ENCODE measurements around the gene ADARB2.
"Not testable (repeated sequence)": the region's sequence is repeated elsewhere in the genome, so short reads cannot be mapped to it uniquely, and the experiment has no call there.

Gene ADARB2

GRCh38 chr10:1549591-1550290 is 187.6 kb downstream of the ADARB2 start:
- Mint-ChIP-seq H3K4me3 (no peak overlapping the region), H3K36me3 (peaks cover 5% of the 10 kb centered on the region), H3K27me3 (no peaks in the 10 kb centered on the region), H3K9me3 (peaks cover 6% of the 10 kb centered on the region), H3K27ac (no peak overlapping the region), H3K4me1 (peaks cover 17% of the 10 kb centered on the region)
- DNase-seq (ENCODE audit: low spot score in 2 of 2) (no peak), ATAC-seq (ENCODE audit: low read depth) (no peak)

- DNase-seq (ENCODE audit: low spot score in 2 of 2) (no peak), ATAC-seq (ENCODE audit: low read depth) (peak; percentile 60)
- Mint-ChIP-seq H3K27me3 (no peaks in the 10 kb centered on the region), H3K9me3 (peaks cover 6% of the 10 kb centered on the region), H3K4me3 (no peak overlapping the region), H3K4me1 (peaks cover 17% of the 10 kb centered on the region), H3K36me3 (peaks cover 5% of the 10 kb centered on the region), H3K27ac (no peak overlapping the region)
Measured at GRCh38 chr10:1548596-1548995, 188.7 kb downstream of the ADARB2 start.

GRCh38 chr10:1548146-1548545 is 189.2 kb downstream of the ADARB2 start:
- H3K4me1 Mint-ChIP-seq: peaks cover 17% of the 10 kb centered on the region
- no peaks in the 10 kb centered on the region for H3K27me3 Mint-ChIP-seq
- H3K9me3 Mint-ChIP-seq: peaks cover 6% of the 10 kb centered on the region
- H3K4me3 Mint-ChIP-seq: no peak overlapping the region
- peaks cover 5% of the 10 kb centered on the region for H3K36me3 Mint-ChIP-seq
- ATAC-seq (ENCODE audit: low read depth): no peak
- no peak for DNase-seq (ENCODE audit: low spot score in 2 of 2)
- H3K27ac Mint-ChIP-seq: no peak overlapping the region

DNA sequence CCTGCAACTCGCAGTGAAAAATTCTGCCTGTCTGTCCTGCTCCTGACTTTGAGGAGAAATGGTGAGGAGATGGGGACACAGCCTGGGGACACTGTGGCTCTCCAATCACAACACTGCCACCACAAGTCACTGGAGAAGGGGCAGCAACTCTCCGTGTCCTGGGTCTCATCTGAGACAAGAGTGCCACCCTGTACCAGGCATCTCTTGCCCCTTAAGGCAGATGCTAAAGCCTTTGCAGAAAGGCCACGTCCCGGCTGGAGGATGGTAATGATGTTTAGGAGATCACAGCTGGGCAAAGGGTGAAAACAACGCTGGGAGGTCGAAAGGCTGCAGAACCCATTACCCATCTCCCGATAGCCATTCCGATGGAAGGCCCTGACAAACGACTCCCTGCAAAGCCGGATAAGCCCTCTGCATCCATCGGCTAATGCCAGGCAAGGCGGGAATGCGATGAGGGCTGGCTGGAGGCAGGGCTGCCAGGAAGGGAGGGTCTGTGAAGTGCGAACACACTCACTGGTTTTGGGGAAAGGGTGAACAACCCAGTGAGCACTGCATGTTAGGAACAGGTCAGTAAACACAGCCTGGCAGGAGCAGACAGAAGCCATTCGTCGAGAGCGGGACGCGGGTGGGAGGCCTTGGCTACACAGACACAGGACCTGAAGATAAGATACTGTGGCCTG is 190.8 kb downstream of the ADARB2 start:
- Mint-ChIP-seq H3K4me3 (no peak overlapping the region), H3K36me3 (peaks cover 5% of the 10 kb centered on the region), H3K4me1 (peaks cover 17% of the 10 kb centered on the region), H3K27me3 (no peaks in the 10 kb centered on the region), H3K27ac (no peak overlapping the region), H3K9me3 (peaks cover 6% of the 10 kb centered on the region)
- ATAC-seq (ENCODE audit: low read depth): no peak
- no peak for DNase-seq (ENCODE audit: low spot score in 2 of 2)

DNA sequence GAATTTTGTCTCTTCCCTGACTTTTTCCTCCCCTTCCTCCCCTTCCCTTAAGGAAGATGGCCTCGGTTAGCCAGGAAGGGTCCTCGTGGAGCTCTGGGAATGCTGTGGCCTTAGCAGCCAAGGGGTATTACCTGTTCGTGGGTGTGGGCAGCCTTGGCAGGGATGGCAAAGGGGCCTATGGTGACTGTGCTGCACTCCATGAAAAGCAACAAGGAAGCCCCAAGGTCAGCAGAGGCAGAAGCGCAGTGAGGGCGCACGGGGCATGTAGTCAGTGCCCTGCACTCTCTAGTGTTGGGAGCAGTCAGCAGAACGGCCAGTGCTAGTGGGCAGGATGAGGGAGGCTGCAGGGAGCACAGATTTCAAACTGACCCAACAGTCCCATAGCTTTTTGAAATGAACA is 191.8 kb downstream of the ADARB2 start:
- Mint-ChIP-seq H3K4me1 (peaks cover 17% of the 10 kb centered on the region), H3K9me3 (peaks cover 6% of the 10 kb centered on the region), H3K27ac (no peak overlapping the region), H3K4me3 (no peak overlapping the region), H3K36me3 (peaks cover 5% of the 10 kb centered on the region), H3K27me3 (no peaks in the 10 kb centered on the region)
- ATAC-seq (ENCODE audit: low read depth): no peak
- DNase-seq (ENCODE audit: low spot score in 2 of 2): no peak

- ATAC-seq (ENCODE audit: low read depth): no peak
- H3K27ac Mint-ChIP-seq: no peak overlapping the region
- no peak overlapping the region for H3K4me3 Mint-ChIP-seq
- peaks cover 5% of the 10 kb centered on the region for H3K36me3 Mint-ChIP-seq
- H3K9me3 Mint-ChIP-seq: peaks cover 6% of the 10 kb centered on the region
- peaks cover 17% of the 10 kb centered on the region for H3K4me1 Mint-ChIP-seq
- no peak for DNase-seq (ENCODE audit: low spot score in 2 of 2)
- H3K27me3 Mint-ChIP-seq: no peaks in the 10 kb centered on the region
Measured at GRCh38 chr10:1544929-1545328, 192.4 kb downstream of the ADARB2 start.

GRCh38 chr10:1544209-1544673 is 193.1 kb downstream of the ADARB2 start:
- H3K4me3 Mint-ChIP-seq: no peak overlapping the region
- peaks cover 5% of the 10 kb centered on the region for H3K36me3 Mint-ChIP-seq
- H3K9me3 Mint-ChIP-seq: peaks cover 6% of the 10 kb centered on the region
- H3K27ac Mint-ChIP-seq: no peak overlapping the region
- peaks cover 19% of the 10 kb centered on the region for H3K4me1 Mint-ChIP-seq
- ATAC-seq (ENCODE audit: low read depth) (no peak), DNase-seq (ENCODE audit: low spot score in 2 of 2) (no peak)
- no peaks in the 10 kb centered on the region for H3K27me3 Mint-ChIP-seq

GRCh38 chr10:1543596-1543995 is 193.7 kb downstream of the ADARB2 start:
- Mint-ChIP-seq H3K27me3 (no peaks in the 10 kb centered on the region), H3K4me1 (peaks cover 16% of the 10 kb centered on the region), H3K4me3 (no peak overlapping the region), H3K27ac (no peak overlapping the region), H3K9me3 (peaks cover 3% of the 10 kb centered on the region), H3K36me3 (peaks cover 4% of the 10 kb centered on the region)
- DNase-seq (ENCODE audit: low spot score in 2 of 2) (no peak), ATAC-seq (ENCODE audit: low read depth) (no peak)

- no peak for DNase-seq (ENCODE audit: low spot score in 2 of 2)
- Mint-ChIP-seq H3K36me3 (peaks cover 1% of the 10 kb centered on the region), H3K27ac (no peak overlapping the region), H3K4me3 (no peak overlapping the region), H3K9me3 (no peaks in the 10 kb centered on the region), H3K4me1 (peaks cover 12% of the 10 kb centered on the region), H3K27me3 (no peaks in the 10 kb centered on the region)
- ATAC-seq (ENCODE audit: low read depth): no peak
Measured at GRCh38 chr10:1542941-1543340, 194.4 kb downstream of the ADARB2 start.

GRCh38 chr10:1540144-1540543 is 197.2 kb downstream of the ADARB2 start:
- H3K27ac Mint-ChIP-seq: no peak overlapping the region
- DNase-seq (ENCODE audit: low spot score in 2 of 2) (no peak), ATAC-seq (ENCODE audit: low read depth) (no peak)
- peaks cover 5% of the 10 kb centered on the region for H3K4me1 Mint-ChIP-seq
- H3K27me3 Mint-ChIP-seq: no peaks in the 10 kb centered on the region
- H3K9me3 Mint-ChIP-seq: no peaks in the 10 kb centered on the region
- no peaks in the 10 kb centered on the region for H3K36me3 Mint-ChIP-seq
- H3K4me3 Mint-ChIP-seq: no peak overlapping the region

DNA sequence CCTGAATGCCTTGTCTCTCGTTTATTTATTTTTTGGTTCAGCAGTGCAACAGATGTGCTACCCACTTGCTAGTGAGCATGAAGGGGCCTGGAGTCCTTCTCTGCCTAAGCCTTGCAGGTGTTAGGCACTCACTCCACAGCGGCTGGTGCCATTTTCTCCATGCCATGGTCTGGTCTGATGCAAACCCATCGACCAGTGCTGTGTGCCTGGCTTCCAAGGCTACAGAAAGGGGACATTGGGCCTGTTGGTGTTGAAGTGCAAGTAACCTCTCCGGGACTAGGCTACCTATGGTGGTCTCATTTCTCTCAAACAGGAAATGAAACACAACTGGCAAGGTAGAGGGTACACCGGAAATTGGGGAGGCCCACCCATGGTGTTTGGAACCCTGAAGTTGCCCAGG is 198.1 kb downstream of the ADARB2 start:
- ATAC-seq (ENCODE audit: low read depth) (no peak), DNase-seq (ENCODE audit: low spot score in 2 of 2) (no peak)
- peaks cover 2% of the 10 kb centered on the region for H3K27me3 Mint-ChIP-seq
- H3K9me3 Mint-ChIP-seq: no peaks in the 10 kb centered on the region
- peaks cover 2% of the 10 kb centered on the region for H3K4me1 Mint-ChIP-seq
- H3K36me3 Mint-ChIP-seq: no peaks in the 10 kb centered on the region
- H3K27ac Mint-ChIP-seq: no peak overlapping the region
- H3K4me3 Mint-ChIP-seq: no peak overlapping the region

DNA sequence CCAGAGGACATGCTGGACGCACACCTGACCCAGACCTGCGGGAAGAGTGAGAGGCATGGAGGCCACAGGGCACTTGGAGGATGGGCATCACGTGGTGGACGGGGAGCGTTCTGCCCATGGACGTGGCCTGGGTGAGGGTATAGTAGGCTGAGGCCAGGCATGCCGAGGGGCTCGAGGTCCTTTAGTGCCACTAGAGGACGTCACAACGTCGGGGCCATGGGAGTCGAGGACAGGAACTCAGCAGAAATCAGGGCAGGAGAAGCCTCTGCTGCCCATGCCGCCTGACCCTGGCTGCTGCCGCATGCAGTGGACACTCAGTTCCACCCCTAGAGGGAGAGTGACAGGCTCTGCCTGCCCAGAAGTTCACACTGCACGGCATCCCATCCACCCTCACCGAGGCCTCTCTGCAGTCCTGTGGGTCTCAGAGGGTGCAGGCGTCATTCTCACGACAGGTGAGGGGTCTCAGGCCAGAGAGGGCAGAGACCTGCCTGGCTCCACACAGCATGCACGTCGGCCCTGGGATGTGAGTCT is 198.7 kb downstream of the ADARB2 start:
- Mint-ChIP-seq H3K4me3 (no peak overlapping the region), H3K27ac (no peak overlapping the region), H3K9me3 (no peaks in the 10 kb centered on the region), H3K4me1 (peaks cover 2% of the 10 kb centered on the region), H3K27me3 (peaks cover 2% of the 10 kb centered on the region), H3K36me3 (no peaks in the 10 kb centered on the region)
- ATAC-seq (ENCODE audit: low read depth): no peak
- DNase-seq (ENCODE audit: low spot score in 2 of 2): no peak

GRCh38 chr10:1538121-1538520 is 199.2 kb downstream of the ADARB2 start:
- H3K27me3 Mint-ChIP-seq: peaks cover 2% of the 10 kb centered on the region
- H3K27ac Mint-ChIP-seq: no peak overlapping the region
- ATAC-seq (ENCODE audit: low read depth): no peak
- no peaks in the 10 kb centered on the region for H3K36me3 Mint-ChIP-seq
- H3K4me3 Mint-ChIP-seq: no peak overlapping the region
- no peak for DNase-seq (ENCODE audit: low spot score in 2 of 2)
- H3K9me3 Mint-ChIP-seq: no peaks in the 10 kb centered on the region
- H3K4me1 Mint-ChIP-seq: peaks cover 2% of the 10 kb centered on the region

- H3K9me3 Mint-ChIP-seq; ATAC-seq (ENCODE audit: low read depth); H3K36me3 Mint-ChIP-seq; DNase-seq (ENCODE audit: low spot score in 2 of 2); H3K4me1 Mint-ChIP-seq; H3K27me3 Mint-ChIP-seq; H3K4me3 Mint-ChIP-seq; H3K27ac Mint-ChIP-seq: not testable (repeated sequence)
Measured at GRCh38 chr10:1537449-1537848, 199.9 kb downstream of the ADARB2 start.
